ENCODE measurements around the gene APOB. TPM values are rescaled to one million over a fixed set of nuclear protein-coding genes. Genes with fewer than 3 reads are reported as not detected.

APOB gene
- total RNA-seq, 4 donors from 2014 or later: 0.04 to 0.62 (median 0.19) TPM; not detected in 1

DNA sequence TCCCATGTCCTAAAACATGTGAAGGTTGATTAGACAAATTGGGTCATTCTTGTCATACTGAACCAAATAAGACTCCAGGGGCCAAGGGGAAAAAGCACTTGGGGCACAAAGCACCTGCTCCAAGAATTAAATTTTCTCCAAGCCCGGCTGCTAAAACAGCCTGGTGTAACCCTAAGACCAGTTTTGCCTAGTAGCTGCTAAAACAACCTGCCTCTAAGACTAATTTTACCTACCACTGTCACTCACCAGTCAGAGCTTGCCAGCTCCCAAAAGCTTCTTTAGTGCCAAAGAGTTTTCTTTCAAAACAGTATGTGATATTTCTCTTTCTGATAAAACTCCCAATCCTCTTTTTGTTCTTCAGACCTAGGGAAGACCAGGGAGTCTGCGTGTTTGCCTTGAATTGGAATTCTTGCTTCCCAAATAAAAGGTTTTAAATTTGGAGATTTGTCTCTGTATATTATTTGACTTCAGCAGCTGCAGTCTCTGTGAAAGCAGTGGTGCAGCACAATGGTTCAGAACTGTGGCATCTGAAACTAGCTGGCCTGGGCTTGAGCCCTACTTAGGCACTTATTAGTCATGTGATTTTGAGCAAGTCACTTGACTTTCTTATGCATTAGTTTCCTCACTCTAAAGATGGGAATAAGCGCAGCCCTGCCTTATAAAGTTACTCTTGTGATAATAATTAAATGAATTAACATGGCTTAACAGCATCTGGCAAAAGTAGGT, 16.2 kb upstream of the APOB start:
- no peak for TF ChIP-seq POLR2A (IDR thresholded peaks at IDR 0.05)
- no peak for TF ChIP-seq CTCF (IDR thresholded peaks at IDR 0.05)
- intact Hi-C loops (cut with DNase I): no loop called here
- Histone ChIP-seq H3K4me3 (no peak overlapping the region), H3K4me1 (no peaks in the 10 kb centered on the region), H3K27ac (no peak overlapping the region), H3K36me3 (no peaks in the 10 kb centered on the region), H3K9me3 (no peaks in the 10 kb centered on the region), H3K27me3 (no peaks in the 10 kb centered on the region)
- WGBS, 2 donors: 67 to 87% methylated on average over 3 of the region's 3 CpGs
- no peak for DNase-seq

DNA sequence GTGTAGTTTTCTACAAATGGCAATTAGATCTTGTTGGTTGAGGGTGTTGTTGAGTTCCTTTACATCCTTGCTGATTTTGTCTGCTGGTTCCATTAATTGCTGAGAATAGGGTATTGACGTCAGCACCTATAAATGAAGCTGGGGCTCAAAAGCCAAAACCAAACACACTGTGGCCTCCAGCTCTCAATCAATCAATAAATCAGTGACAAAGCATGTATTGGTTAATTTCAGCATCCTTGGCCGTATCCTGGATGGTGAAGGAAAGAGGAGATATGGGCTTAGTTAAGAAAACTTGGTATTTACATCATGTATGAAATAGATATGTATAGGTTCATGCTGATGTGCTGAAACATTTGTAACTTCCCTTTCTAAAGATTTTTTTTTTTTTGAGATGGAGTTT, 13.2 kb upstream of the APOB start:
- no peak for TF ChIP-seq CTCF (IDR thresholded peaks at IDR 0.05)
- no peak for TF ChIP-seq POLR2A (IDR thresholded peaks at IDR 0.05)
- H3K27me3 ChIP-seq: no peaks in the 10 kb centered on the region
- H3K4me3 ChIP-seq: no peak overlapping the region
- no peak overlapping the region for H3K27ac ChIP-seq
- intact Hi-C loops (cut with DNase I): no loop called here
- H3K9me3 ChIP-seq: no peaks in the 10 kb centered on the region
- no peaks in the 10 kb centered on the region for H3K4me1 ChIP-seq
- H3K36me3 ChIP-seq: no peaks in the 10 kb centered on the region
- no peak for DNase-seq
- WGBS, 2 donors: 70 to 83% methylated on average over 1 to 2 of the region's 2 CpGs

DNA sequence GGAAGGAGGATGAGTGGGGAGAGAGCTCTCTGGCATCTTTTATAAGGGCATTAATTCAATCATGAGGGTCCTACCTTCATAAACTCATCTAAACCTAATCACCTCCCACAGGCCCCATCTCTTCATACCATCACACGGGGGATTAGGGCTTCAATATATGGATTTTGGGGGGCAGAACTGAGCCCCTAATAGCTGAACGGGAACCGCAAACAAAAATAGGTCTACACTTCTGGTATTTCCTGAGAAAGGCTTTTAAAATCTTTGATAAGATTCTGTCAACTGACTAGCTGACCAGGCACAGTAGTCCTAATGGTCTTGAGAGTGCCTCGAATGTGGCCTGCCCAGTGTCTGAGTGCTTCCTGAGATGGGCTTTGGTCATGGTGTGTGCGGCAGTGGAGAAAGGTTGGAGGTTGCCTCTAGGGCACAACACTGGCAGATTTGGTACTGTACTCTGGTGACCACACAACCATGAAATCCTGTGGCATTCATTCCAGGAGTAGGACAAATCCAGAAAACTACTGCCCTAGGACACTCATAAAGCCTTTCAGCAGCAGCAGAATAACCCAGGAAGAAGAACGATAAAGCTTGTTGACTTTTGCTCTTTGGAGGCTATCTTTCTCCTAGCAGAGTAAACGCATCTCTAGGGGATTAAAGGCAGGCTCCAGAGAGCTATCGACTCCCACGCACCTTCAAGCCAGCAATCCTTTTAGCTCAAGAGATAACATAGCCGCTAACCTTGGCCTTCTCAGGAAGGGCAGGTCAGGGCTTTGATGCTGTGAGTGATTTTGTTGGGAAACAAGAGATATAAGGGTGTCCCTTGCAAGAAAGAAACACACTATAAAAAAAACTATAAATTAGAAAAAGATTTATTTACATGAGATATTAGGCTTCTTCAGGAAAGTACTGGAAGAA, 12.3 kb upstream of the APOB start:
- no peaks in the 10 kb centered on the region for H3K27me3 ChIP-seq
- WGBS, 2 donors: 62 to 82% methylated on average over 6 to 10 of the region's 10 CpGs
- no peaks in the 10 kb centered on the region for H3K36me3 ChIP-seq
- intact Hi-C loops (cut with DNase I): no loop called here
- no peaks in the 10 kb centered on the region for H3K9me3 ChIP-seq
- DNase-seq: no peak
- H3K4me1 ChIP-seq: no peaks in the 10 kb centered on the region
- TF ChIP-seq POLR2A (IDR thresholded peaks at IDR 0.05) (no peak), CTCF (IDR thresholded peaks at IDR 0.05) (no peak)
- no peak overlapping the region for H3K27ac ChIP-seq
- no peak overlapping the region for H3K4me3 ChIP-seq

DNA sequence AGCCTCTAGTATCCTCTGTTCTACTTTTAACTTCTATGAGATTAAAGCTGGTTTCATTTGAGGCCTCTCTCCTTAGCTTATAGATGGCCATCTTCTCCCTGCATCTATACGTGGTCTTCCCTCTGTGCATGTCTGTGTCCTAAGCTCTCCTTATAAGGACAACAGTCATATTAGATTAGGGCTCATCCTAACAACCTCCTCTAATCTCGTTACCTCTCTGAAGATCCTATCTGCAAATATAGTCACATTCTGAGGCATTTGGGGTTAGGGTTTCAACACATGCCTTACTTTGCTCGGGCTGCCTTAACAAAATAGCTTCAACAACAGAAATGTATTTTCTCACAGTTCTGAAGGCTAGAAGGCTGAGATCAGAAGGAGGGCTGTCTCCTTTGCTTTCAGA, 11.6 kb upstream of the APOB start:
- Histone ChIP-seq H3K4me3 (no peak overlapping the region), H3K36me3 (no peaks in the 10 kb centered on the region), H3K27ac (no peak overlapping the region), H3K4me1 (no peaks in the 10 kb centered on the region), H3K9me3 (no peaks in the 10 kb centered on the region), H3K27me3 (no peaks in the 10 kb centered on the region)
- WGBS, 2 donors: 60 to 77% methylated on average over 3 of the region's 3 CpGs
- intact Hi-C loops (cut with DNase I): no loop called here
- no peak for DNase-seq
- TF ChIP-seq CTCF (IDR thresholded peaks at IDR 0.05): no peak
- no peak for TF ChIP-seq POLR2A (IDR thresholded peaks at IDR 0.05)

GRCh38 chr2:21054011-21054410, 10.1 kb upstream of the APOB start:
- TF ChIP-seq CTCF (IDR thresholded peaks at IDR 0.05) (no peak), POLR2A (IDR thresholded peaks at IDR 0.05) (no peak)
- DNase-seq: no peak
- H3K9me3 ChIP-seq: no peaks in the 10 kb centered on the region
- no peak overlapping the region for H3K27ac ChIP-seq
- H3K36me3 ChIP-seq: no peaks in the 10 kb centered on the region
- no peaks in the 10 kb centered on the region for H3K27me3 ChIP-seq
- WGBS, 2 donors: 79 to 92% methylated on average over 5 to 6 of the region's 6 CpGs
- H3K4me3 ChIP-seq: no peak overlapping the region
- intact Hi-C loops (cut with DNase I): no loop called here
- no peaks in the 10 kb centered on the region for H3K4me1 ChIP-seq

Data from esophagus squamous epithelium (tissue), 5 donors.